IgD-negative memory B cell (primary cell): ENCODE measurements around the gene UBL4B. TPM values are rescaled to one million over a fixed set of nuclear protein-coding genes. Genes with fewer than 3 reads are reported as not detected.

Source experiments
- polyA plus RNA-seq: library from polyadenylated mRNA; unstranded; fragments of 300-500 nt; fragmentation: Illumina TruSeq; gene quantifications from one replicate; pipeline ENCODE4 v1.2.3, GENCODE V29; 2021

UBL4B gene
- polyA plus RNA-seq, 1 donor from 2014 or later, result not detected

Other genes with a start within 250 kb of the UBL4B start
- gene CSF1, start 201.6 kb upstream of the UBL4B start, polyA plus RNA-seq, result 0.18 TPM
- gene AHCYL1, start 127.7 kb upstream of the UBL4B start, polyA plus RNA-seq, result 42.5 TPM
- gene STRIP1, start 77.8 kb upstream of the UBL4B start, polyA plus RNA-seq, result 22.5 TPM
- gene ALX3, start 41.8 kb upstream of the UBL4B start, polyA plus RNA-seq, result not detected
- not detected for gene SLC6A17, start 38.1 kb downstream of the UBL4B start, polyA plus RNA-seq
- gene KCNC4, start 97.9 kb downstream of the UBL4B start, polyA plus RNA-seq, result 1.8 TPM
- 16.9 TPM for gene RBM15, start 226.9 kb downstream of the UBL4B start, polyA plus RNA-seq